ENCODE results near the gene IL20RA.
"Not testable (repeated sequence)": the region's sequence is repeated elsewhere in the genome, so short reads cannot be mapped to it uniquely, and the experiment has no call there.

IL20RA gene

GRCh38 chr6:137044366-137045221 lies at the start of gene IL20RA:
Gene IL20RA (minus strand): TSS chr6:137044965. CDS start chr6:137044728, 237 bp downstream.
- no peak for DNase-seq (ENCODE audit: low spot score)

- no peak for DNase-seq (ENCODE audit: low spot score)
Observed at GRCh38 chr6:137093183-137094069, 48.7 kb upstream of the IL20RA start.

GRCh38 chr6:137092018-137092417 lies 47.3 kb upstream of the IL20RA start:
- DNase-seq (ENCODE audit: low spot score) = no peak

GRCh38 chr6:137089305-137089704 lies 44.5 kb upstream of the IL20RA start:
- DNase-seq (ENCODE audit: low spot score) = no peak

- no peak for DNase-seq (ENCODE audit: low spot score)
Observed at GRCh38 chr6:137087902-137088301, 43.1 kb upstream of the IL20RA start.

- DNase-seq (ENCODE audit: low spot score) = no peak
Observed at GRCh38 chr6:137086031-137086430, 41.3 kb upstream of the IL20RA start.

GRCh38 chr6:137084865-137085617 lies 40.3 kb upstream of the IL20RA start:
- no peak for DNase-seq (ENCODE audit: low spot score)

GRCh38 chr6:137084090-137084489 lies 39.3 kb upstream of the IL20RA start:
- DNase-seq (ENCODE audit: low spot score) = no peak

GRCh38 chr6:137081997-137082396 lies 37.2 kb upstream of the IL20RA start:
- DNase-seq (ENCODE audit: low spot score) = no peak

GRCh38 chr6:137080711-137081110 lies 35.9 kb upstream of the IL20RA start:
- DNase-seq (ENCODE audit: low spot score) = no peak

GRCh38 chr6:137076277-137077068 lies 31.7 kb upstream of the IL20RA start:
- peak; percentile 50 for DNase-seq (ENCODE audit: low spot score)

- DNase-seq (ENCODE audit: low spot score) = not testable (repeated sequence)
Observed at GRCh38 chr6:137075790-137076189, 31.0 kb upstream of the IL20RA start.

- DNase-seq (ENCODE audit: low spot score) = no peak
Observed at GRCh38 chr6:137070303-137070702, 25.5 kb upstream of the IL20RA start.

GRCh38 chr6:137067399-137067798 lies 22.6 kb upstream of the IL20RA start:
- DNase-seq (ENCODE audit: low spot score) = no peak

GRCh38 chr6:137058037-137058436 lies 13.3 kb upstream of the IL20RA start:
- no peak for DNase-seq (ENCODE audit: low spot score)

GRCh38 chr6:137056121-137056880 lies 11.5 kb upstream of the IL20RA start:
- DNase-seq (ENCODE audit: low spot score) = no peak

- peak; percentile 27 for DNase-seq (ENCODE audit: low spot score)
Observed at GRCh38 chr6:137051790-137052472, 7.2 kb upstream of the IL20RA start.

GRCh38 chr6:137049095-137049494 lies 4.3 kb upstream of the IL20RA start:
- no peak for DNase-seq (ENCODE audit: low spot score)

- no peak for DNase-seq (ENCODE audit: low spot score)
Observed at GRCh38 chr6:137046871-137047412, 2.2 kb upstream of the IL20RA start.

Data from kidney capillary endothelial cell (primary cell).